Activated CD8-positive, alpha-beta T cell treated with anti-CD3 and anti-CD28 coated beads for 36 hours (primary cell): ENCODE measurements around the gene DCC. TPM values are rescaled to one million over a fixed set of nuclear protein-coding genes. Genes with fewer than 3 reads are reported as not detected.

Experiments used
- ATAC-seq: fragments of 200-7000 bp; cut with Tn5 transposase; one replicate; pipeline ENCODE4 v1.10.0; 2021; ENCODE audit warnings: mild to moderate bottlenecking, moderate library complexity
- CTCF ChIA-PET: fragments of 350-600 bp; sonication (Branson Sonifier 250); formaldehyde crosslinking; loops from one replicate; lab custom pipeline; 2021; ENCODE audit warnings: antibody characterized with exemption; lab: Charles Lee
- POLR2A ChIA-PET: fragments of 350-600 bp; sonication (Branson Sonifier 250); formaldehyde crosslinking; loops from one replicate; lab custom pipeline; 2021; ENCODE audit warnings: antibody characterized with exemption; lab: Charles Lee
- DNase-seq: peaks from one replicate; pipeline ENCODE4 v3.0.0-alpha.2; 2020
- H3K27ac Mint-ChIP-seq: one replicate; pipeline ENCODE4 v1.8.0; 2021; ENCODE audit warnings: mild to moderate bottlenecking, mixed read lengths
- H3K27me3 Mint-ChIP-seq: one replicate; pipeline ENCODE4 v1.8.0; 2021; ENCODE audit warnings: mixed read lengths
- H3K36me3 Mint-ChIP-seq: one replicate; pipeline ENCODE4 v1.8.0; 2021; ENCODE audit warnings: low read depth, mixed read lengths
- H3K4me1 Mint-ChIP-seq: one replicate; pipeline ENCODE4 v1.8.0; 2021; ENCODE audit warnings: low read depth, mixed read lengths
- H3K4me3 Mint-ChIP-seq: one replicate; pipeline ENCODE4 v1.8.0; 2021; ENCODE audit warnings: mild to moderate bottlenecking, moderate library complexity, mixed read lengths
- H3K9me3 Mint-ChIP-seq: one replicate; pipeline ENCODE4 v1.8.0; 2021; ENCODE audit warnings: mixed read lengths
- intact Hi-C: fragments of 100-400 bp; cut with micrococcal nuclease; formaldehyde crosslinking; loops from one replicate; pipeline ENCODE4 v1.10.0; 2022
- total RNA-seq, 2 experiments: library from RNA; stranded (reverse); gene quantifications; one replicate each; pipeline ENCODE4 v1.2.3, GENCODE V29; 2021
- TF ChIP-seq, protein P1 (sequence below): fragments of 200-600 bp; IDR thresholded peaks from one replicate; pipeline ENCODE4 v1.8.0; 2022; ENCODE audit warnings: antibody characterized with exemption, mild to moderate bottlenecking

The DCC gene
- total RNA-seq, 2 experiments from 2014 or later = not detected

DNA sequence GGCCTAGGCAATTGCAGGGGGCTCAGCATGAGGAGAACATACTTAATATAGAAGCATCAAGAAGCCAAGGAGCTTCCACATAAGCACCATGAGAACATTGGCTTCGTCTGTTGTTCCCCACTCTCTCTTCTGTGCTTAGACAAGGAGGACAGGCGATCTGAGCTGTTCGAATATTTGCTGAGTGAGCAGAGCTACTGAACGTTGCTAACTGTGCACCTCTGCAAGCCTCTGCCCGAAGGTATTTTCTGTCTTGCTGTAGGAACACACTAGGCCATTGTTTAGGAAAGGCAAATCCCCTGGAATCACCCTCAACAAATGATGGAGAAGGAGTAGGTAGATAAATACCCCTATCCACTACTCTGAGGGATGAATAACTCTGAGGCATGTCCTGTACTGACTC is 813.8 kb downstream of the DCC start:
- Mint-ChIP-seq H3K36me3 (no peaks in the 10 kb centered on the region), H3K27me3 (no peaks in the 10 kb centered on the region), H3K4me3 (no peak overlapping the region), H3K27ac (no peak overlapping the region), H3K9me3 (no peaks in the 10 kb centered on the region), H3K4me1 (no peaks in the 10 kb centered on the region)
- DNase-seq (no peak), ATAC-seq (no peak)
- TF ChIP-seq, protein P1, sequence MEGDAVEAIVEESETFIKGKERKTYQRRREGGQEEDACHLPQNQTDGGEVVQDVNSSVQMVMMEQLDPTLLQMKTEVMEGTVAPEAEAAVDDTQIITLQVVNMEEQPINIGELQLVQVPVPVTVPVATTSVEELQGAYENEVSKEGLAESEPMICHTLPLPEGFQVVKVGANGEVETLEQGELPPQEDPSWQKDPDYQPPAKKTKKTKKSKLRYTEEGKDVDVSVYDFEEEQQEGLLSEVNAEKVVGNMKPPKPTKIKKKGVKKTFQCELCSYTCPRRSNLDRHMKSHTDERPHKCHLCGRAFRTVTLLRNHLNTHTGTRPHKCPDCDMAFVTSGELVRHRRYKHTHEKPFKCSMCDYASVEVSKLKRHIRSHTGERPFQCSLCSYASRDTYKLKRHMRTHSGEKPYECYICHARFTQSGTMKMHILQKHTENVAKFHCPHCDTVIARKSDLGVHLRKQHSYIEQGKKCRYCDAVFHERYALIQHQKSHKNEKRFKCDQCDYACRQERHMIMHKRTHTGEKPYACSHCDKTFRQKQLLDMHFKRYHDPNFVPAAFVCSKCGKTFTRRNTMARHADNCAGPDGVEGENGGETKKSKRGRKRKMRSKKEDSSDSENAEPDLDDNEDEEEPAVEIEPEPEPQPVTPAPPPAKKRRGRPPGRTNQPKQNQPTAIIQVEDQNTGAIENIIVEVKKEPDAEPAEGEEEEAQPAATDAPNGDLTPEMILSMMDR = no peak
- CTCF ChIA-PET = interaction anchor here (1.6 kb wide), 1 partner anchor 8 kb away, joined by 4 read pairs; no protein-coding TSS in a partner anchor
- POLR2A ChIA-PET = no interaction called here
- intact Hi-C loops = no loop called here

DNA sequence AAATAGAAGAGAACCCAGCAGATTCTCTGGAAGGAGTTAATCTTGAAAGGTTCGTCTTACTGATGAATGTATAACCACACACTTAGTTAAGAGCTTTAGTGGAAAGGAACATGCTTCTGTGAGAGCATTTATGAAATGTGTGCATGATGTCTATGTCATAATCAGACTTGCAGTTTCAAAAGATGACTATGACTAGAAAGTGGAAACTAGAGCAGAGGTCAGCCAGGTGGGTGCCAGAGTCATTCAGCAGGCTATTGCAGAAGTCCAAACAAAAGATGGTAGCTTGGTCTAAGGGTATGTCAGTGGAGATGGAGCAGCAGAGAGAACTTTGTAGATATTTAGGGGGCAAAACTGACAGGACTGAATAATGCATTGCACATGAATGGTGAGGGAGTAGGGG is 825.8 kb downstream of the DCC start:
- DNase-seq (no peak), ATAC-seq (no peak)
- intact Hi-C loops = no loop called here
- CTCF ChIA-PET = no interaction called here
- TF ChIP-seq, protein P1 = no peak
- no peak overlapping the region for H3K4me3 Mint-ChIP-seq
- H3K9me3 Mint-ChIP-seq = peaks cover 5% of the 10 kb centered on the region
- no peak overlapping the region for H3K27ac Mint-ChIP-seq
- POLR2A ChIA-PET = no interaction called here
- H3K27me3 Mint-ChIP-seq = no peaks in the 10 kb centered on the region
- no peaks in the 10 kb centered on the region for H3K36me3 Mint-ChIP-seq
- no peaks in the 10 kb centered on the region for H3K4me1 Mint-ChIP-seq

DNA sequence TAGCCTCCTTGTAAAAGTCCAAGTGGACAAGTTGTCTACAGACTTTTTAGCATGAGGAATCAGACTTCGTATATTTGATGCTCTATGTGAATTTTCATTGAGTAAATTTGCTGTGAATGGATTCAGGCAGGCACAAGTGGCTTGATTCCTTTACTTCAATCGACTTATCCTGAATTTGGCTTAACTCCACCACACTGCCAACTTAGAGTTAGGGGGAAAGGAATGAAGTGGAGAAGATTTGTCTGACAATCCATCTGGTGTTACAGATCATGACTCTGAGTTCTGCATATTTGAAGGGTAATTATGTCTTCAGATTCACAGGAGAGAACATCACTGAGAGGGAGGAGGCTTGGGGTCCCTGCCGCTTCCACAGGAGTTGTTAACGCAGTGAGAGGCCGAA is 829.3 kb downstream of the DCC start:
- POLR2A ChIA-PET = no interaction called here

DNA sequence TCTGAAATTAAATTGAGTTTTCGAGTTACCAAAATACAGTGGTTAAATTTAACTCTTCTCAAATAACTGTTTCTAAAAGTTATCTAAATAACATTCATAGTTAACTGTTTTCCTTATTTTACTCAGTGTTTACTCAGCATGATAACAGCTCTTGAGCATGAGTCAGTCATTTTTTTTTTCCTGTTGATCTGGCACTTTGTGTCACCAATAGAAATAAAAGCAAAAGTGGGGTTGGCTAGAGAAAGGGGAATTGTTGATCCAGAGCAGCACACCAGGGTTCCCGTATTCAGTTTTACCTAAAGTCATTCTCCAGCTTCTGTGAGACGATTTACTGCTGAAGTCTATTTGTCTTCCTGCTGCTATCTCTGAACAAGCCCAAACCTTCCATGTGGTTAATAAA is 851.6 kb downstream of the DCC start:
- TF ChIP-seq, protein P1 = no peak
- ATAC-seq = no peak
- POLR2A ChIA-PET = no interaction called here

More for the DNA sequence above, 829.3 kb downstream of the DCC start:
- no peak overlapping the region for H3K4me3 Mint-ChIP-seq
- no peak for ATAC-seq
- H3K4me1 Mint-ChIP-seq = no peaks in the 10 kb centered on the region
- H3K27me3 Mint-ChIP-seq = no peaks in the 10 kb centered on the region
- no peaks in the 10 kb centered on the region for H3K9me3 Mint-ChIP-seq
- intact Hi-C loops = no loop called here
- DNase-seq = no peak
- H3K36me3 Mint-ChIP-seq = no peaks in the 10 kb centered on the region
- no peak overlapping the region for H3K27ac Mint-ChIP-seq
- TF ChIP-seq, protein P1 = no peak
- CTCF ChIA-PET = no interaction called here

DNA sequence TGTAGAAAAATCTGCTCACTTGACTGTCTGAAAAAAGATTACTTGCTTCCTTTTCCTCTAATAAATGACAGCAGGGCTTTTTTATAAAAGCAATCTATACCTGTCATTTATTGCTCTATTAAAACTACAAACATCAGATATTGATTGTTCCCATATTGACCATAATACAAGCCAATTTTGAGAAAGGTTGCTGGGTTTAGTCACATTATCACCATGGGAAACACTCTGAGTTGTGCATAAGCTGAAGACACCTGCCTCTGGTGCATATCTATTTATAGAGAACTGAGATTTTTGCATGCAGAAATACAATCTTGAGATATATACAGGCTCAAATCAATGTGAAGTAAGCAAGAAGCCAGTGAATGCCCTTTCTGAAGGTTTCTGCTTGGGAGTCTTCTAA is 853.9 kb downstream of the DCC start:
- no peak overlapping the region for H3K4me3 Mint-ChIP-seq
- intact Hi-C loops = no loop called here
- ChIA-PET CTCF (no interaction called here), POLR2A (interaction anchor here (0.7 kb wide), 1 partner anchor 1482 kb away, joined by 3 read pairs; no protein-coding TSS in a partner anchor)
- H3K9me3 Mint-ChIP-seq = peaks cover 8% of the 10 kb centered on the region
- TF ChIP-seq, protein P1 = no peak
- ATAC-seq = no peak
- H3K27me3 Mint-ChIP-seq = no peaks in the 10 kb centered on the region
- no peak overlapping the region for H3K27ac Mint-ChIP-seq
- no peaks in the 10 kb centered on the region for H3K36me3 Mint-ChIP-seq
- no peak for DNase-seq
- no peaks in the 10 kb centered on the region for H3K4me1 Mint-ChIP-seq

More for the DNA sequence above, 851.6 kb downstream of the DCC start:
- Mint-ChIP-seq H3K36me3 (no peaks in the 10 kb centered on the region), H3K4me3 (no peak overlapping the region), H3K27ac (no peak overlapping the region), H3K4me1 (no peaks in the 10 kb centered on the region), H3K27me3 (no peaks in the 10 kb centered on the region), H3K9me3 (peaks cover 5% of the 10 kb centered on the region)
- CTCF ChIA-PET = no interaction called here
- no peak for DNase-seq
- intact Hi-C loops = no loop called here
